ENCODE results near the gene POLE.

POLE gene

GRCh38 chr12:132593521-132593920 lies 93.6 kb downstream of the POLE start:
- DNase-seq, result peak; percentile 64

DNA sequence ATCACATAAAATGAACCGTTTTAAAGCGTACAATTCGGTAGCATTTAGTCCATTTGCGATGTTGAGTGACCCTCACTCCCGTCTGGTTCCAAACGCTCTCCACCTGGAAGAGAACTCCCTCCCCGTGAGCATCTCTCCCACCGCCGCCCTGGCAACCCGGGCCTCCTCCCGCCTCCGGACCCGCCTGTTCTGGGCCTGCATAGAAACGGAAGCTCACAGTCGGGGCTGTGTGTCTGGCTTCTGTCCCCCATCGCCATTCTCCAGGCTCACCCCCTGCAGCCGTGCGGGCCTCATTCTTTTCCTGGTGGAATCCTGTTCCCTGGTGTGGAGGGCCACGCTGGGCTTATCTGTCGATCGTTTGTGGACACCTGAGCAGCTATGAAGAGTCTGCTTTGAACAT lies 94.1 kb downstream of the POLE start:
- DNase-seq, result no peak

DNA sequence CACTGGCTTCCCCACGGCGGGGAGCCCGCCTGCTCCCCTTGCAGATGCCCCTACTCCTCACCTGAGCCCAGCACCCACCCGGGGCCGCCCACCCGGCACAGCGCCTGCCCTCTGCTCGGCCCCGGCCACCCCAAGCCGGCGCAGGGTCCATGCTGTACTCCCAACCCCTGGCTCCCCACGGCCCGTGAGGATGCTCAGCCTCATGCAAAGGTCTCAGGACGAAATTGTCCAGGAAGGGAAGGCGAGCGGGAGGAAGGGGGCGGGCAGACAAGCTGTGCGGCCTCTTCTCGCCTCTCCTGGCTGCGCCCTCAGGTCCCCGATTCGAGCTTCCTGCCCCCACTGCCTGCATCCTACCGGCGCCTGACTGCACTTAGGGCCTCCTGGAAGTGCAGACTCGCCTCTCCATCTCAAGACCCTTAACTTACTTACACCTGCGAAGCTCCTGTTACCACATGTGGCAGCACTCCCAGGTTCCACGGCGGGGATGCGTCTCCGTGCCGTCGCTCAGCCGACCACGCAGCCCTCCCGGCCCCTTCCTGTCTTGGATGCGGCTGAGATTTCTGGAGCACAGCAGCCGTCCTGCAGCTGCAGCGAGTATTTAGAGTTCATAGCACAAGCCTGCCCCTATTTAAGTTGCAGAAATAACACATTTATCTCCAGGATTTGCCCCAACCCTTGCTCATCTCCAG lies 94.7 kb downstream of the POLE start:
- no peak for DNase-seq

GRCh38 chr12:132591107-132591935 lies 95.8 kb downstream of the POLE start:
- DNase-seq, result no peak

DNA sequence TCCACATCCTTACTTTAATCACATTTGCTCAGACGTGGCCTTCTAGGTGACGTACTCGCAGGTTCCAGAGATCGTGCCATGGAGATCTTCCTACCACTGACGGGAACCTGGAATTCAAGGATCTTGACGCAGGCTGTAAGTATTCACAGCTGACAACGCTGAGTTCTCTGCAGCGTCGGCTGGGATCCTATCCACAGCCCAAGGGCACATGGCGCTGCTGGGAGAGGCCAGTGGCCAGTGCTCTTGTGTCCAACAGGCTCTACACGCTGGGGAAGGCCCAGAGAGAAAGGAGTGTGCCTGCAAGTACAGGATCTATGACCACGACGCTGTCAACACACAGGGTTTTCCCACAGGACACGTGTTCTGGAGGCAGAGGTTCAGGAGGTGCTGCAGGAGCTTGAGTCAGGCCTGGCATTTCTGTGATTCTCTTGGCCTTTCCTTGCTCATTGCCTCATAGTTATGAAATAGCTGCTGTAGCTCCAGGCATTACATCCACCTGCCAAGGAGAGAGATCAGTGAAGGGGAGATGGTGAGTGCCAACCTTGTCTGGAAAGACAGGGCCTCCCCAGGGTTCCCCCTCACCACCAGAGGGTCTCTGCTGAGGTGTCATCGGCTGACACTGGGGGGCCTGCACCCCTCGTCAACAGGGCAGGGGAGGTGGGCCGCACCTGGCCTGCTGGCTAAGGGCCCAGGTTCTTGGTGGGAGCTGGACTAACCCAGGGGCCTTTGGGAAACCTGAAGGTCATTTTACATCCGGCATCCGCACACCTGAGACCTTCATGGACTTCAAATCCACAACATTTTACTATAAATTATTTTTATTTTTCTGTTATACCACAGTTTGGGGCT lies 98.1 kb downstream of the POLE start:
- DNase-seq, result no peak

GRCh38 chr12:132588319-132588718 lies 98.8 kb downstream of the POLE start:
- no peak for DNase-seq

- no peak for DNase-seq
Measured at GRCh38 chr12:132587781-132588180, 99.4 kb downstream of the POLE start.

DNA sequence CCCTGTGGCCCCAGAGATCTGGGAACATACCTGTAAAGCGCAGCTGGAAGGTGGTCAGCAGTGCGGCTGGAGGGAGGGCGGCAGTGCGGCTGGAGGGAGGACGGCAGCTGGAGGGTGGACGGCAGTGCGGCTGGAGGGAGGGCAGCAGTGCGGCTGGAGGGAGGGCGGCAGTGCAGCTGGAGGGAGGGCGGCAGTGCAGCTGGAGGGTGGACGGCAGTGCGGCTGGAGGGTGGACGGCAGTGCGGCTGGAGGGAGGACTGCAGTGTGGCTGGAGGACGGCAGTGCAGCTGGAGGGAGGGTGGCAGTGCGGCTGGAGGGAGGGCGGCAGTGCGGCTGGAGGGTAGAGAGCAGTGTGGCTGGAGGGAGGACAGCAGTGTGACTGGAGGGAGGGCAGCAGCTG lies 100.2 kb downstream of the POLE start:
- DNase-seq, result no peak

- DNase-seq, result no peak
Measured at GRCh38 chr12:132585177-132585576, 102.0 kb downstream of the POLE start.

- no peak for DNase-seq
Measured at GRCh38 chr12:132584429-132584828, 102.7 kb downstream of the POLE start.

DNA sequence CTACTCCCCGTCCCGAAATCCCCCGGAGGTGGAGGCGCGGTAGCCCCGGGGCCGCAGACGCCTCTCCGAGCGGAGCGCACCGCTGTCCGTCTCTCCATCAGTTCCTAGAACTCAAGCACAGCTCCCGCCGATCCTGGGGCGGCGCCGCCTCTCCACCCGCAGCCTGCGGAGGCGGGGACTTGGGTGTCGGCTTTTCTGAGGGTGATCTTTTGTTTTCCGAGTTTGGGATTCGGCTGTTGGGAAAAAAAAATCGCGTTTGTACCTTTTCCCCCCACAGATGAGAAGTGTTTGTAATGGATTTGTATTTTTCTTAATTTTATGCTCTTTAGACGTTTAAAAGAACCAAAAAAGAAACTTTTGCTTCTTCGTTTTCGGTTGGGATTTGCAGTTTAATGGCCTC lies 103.4 kb downstream of the POLE start:
- DNase-seq, result no peak

GRCh38 chr12:132583411-132583710 lies 103.8 kb downstream of the POLE start:
- DNase-seq, result no peak

DNA sequence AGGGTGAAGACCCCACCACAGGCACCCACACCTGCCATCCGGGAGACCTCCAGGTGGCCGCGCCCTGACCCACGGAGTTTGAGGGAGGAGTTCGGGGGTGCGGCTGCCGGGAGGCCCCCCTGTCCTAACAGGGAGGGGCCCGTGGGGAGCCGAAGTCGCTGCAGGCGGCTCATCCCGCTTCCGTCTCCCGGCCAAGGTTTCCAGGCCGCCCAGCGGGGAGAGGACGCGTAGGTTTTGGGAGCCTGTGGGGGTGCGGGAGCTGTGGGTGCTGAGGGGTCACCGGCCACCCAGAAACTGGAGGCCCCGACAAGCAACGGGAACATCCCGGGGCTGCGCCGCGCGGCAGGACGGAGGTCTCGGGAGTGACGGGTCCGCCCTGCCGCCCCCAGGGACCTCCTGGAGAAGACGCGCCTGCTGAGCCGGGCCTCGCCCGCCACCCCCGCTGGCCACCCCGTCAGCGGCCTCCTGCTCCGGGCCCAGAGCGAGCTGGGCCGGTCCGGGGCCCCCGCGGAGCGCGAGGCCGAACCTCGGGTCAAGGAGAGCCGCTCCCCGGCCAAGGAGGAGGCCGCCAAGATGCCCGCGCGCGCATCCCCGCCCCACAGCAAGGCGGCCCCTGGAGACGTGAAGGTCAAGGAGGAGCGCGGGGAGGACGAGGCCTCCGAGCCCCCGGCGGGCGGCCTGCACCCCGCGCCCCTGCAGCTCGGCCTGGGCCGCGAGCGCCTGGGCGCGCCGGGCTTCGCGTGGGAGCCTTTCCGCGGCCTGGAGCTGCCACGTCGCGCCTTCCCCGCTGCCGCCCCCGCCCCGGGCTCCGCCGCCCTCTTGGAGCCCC lies 104.3 kb downstream of the POLE start:
- DNase-seq, result no peak

DNA sequence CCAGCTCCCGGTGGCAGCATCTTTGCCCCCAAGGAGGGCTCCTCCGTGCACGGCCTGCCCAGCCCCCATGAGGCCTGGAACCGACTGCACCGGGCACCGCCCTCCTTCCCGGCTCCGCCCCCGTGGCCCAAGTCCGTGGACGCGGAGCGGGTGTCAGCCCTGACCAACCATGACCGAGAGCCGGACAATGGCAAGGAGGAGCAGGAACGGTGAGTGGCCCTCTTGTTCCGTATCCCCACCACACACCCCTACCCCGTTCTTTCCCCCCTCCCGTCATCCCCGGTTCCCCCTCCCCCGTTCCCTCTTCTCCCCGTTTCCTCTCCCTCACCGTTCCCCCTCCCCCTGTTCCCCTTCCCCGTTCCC lies 105.1 kb downstream of the POLE start:
- DNase-seq, result no peak

DNA sequence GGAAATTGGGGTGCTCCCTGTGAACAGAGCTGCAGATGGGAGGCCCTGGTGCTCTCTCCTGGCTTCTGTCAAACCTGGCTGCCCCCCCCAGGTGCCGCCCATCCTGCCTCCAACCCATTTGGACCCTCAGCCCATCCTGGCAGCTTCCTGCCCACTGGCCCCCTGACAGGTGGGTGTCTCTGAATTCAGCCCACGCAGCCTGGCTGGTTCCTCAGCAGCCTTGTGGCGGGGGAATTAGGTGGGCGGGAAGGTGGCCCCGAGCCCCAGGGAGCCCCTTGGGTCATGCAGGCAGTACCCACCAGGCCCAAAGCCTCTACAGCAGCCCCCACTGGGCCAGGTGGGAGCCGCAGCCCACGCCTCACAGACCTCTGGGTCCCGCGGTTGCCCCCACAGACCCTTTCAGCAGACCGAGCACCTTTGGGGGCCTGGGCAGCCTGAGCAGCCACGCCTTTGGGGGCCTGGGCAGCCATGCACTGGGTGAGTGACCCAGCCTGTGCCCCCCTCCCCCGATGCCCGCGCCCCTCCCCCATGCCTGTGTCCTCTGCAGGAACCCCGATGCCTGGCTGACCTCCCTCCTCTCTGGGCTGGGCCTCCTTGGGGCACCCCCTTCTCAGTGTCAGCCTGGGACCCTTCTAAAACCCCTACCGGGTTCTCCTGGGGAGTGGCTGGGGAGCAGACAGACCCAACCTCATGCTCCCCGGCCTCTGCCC lies 105.6 kb downstream of the POLE start:
- DNase-seq, result no peak

DNA sequence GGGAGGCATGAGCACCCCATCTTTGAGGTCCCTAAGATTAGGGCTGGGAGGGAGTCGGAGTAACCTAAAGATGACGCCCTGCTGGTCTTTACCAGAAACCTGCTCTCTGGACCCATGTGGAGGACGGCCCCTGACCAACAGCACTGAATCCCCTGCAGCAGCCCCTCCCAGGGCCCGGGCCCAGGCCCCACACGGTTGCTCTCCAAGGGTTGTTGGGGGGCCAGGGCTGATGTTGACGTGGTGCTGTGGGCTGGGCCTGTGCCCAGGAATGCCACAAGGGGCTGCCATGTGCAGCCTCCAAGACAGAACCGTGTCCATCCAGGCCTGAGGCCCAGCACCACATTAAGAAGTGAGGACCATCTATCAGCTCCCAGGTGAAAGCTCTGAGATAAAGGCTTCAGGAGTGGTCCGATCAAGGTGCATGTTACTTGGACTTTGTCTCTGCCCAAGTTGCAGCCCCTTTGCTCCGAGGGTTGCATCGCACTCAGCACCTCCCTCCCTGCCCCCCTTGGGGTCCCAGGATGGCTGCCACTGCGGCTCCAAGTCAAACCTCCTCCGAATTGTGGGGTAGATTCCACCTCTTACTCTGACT lies 106.3 kb downstream of the POLE start:
- DNase-seq, result no peak

- DNase-seq, result no peak
Measured at GRCh38 chr12:132579744-132580143, 107.4 kb downstream of the POLE start.

- DNase-seq, result no peak
Measured at GRCh38 chr12:132578826-132579225, 108.3 kb downstream of the POLE start.

GRCh38 chr12:132578118-132578517 lies 109.0 kb downstream of the POLE start:
- DNase-seq, result no peak

DNA sequence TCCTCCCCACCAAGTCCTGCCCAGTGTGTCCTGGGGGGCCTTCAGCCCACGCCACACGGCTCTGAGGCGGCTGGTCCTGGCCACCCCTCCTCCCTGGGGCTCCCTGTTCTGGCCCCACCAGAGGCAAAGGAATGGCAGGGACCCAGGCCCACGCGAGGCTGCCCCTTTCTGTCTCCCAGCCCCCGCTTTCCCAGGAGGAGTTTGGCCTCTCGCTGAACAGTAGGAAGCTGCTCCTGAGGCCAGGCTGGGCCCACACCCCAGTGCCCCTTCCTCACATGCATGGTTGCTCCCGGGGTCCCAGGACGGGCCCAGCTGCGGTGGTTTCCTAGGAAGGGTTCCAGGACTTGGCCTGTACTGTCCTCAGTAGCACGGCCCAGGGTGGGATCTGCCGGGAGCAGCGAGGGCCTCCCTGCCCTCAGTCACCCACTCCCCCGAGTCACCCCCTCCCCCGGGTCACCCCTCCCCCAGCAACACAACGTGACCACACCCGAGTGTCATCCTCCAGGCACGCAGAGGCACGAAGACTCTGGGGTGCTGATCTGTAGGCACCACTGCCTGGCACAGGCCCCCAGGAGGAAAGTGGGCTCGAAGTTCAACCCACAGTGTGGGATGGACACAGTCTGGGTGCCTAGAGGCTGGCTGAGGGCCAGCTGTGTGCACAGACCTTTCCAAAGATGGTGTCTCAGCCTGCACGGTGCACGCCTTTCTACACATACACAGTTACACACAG lies 109.8 kb downstream of the POLE start:
- DNase-seq, result no peak

- no peak for DNase-seq
Measured at GRCh38 chr12:132576701-132577100, 110.4 kb downstream of the POLE start.
